ENCODE results near the gene HIP1R.

The HIP1R gene

GRCh38 chr12:122889761-122890520 is 54.7 kb downstream of the HIP1R start:
- no peak for TF ChIP-seq CTCF (IDR thresholded peaks at IDR 0.05)

DNA sequence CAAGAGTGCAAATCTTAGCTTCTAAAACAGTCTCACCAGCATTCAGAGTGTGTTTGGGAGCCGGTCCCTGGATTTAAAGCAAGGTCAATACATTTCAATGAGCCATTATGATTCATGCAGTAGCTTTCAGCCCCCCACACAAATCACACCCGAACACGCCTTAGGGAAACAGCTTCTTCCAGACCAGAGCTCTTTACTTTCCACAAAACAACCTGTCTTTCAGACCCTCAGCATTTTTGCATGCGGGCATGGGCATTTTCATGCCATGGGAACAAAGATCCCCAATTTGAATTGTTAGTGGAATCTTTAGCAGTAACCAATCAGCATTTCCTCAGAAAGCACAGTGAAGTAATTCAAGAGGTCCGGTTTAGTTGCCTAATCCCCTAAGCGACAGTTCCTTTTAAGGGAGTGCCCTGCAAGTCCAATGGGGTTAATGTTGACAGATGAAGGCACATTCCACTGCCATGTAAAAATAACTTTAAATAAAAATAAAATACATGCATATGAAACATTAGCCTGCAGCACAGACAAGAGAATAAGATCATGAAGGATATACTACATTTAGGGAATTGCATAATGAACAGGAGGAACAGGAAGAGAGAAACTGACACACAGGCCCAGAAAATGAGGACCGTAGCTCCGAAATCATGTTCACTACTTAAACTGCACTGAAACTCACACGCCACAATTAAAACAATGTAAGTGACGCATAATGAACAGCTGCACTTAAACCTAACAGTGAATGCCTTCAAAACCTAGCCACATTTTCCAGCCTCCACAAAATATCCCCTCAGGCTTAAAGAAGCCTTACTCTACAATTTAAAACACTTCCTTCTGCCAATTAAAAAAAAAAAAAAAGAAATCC is 56.6 kb downstream of the HIP1R start:
- TF ChIP-seq CTCF (IDR thresholded peaks at IDR 0.05) = no peak

DNA sequence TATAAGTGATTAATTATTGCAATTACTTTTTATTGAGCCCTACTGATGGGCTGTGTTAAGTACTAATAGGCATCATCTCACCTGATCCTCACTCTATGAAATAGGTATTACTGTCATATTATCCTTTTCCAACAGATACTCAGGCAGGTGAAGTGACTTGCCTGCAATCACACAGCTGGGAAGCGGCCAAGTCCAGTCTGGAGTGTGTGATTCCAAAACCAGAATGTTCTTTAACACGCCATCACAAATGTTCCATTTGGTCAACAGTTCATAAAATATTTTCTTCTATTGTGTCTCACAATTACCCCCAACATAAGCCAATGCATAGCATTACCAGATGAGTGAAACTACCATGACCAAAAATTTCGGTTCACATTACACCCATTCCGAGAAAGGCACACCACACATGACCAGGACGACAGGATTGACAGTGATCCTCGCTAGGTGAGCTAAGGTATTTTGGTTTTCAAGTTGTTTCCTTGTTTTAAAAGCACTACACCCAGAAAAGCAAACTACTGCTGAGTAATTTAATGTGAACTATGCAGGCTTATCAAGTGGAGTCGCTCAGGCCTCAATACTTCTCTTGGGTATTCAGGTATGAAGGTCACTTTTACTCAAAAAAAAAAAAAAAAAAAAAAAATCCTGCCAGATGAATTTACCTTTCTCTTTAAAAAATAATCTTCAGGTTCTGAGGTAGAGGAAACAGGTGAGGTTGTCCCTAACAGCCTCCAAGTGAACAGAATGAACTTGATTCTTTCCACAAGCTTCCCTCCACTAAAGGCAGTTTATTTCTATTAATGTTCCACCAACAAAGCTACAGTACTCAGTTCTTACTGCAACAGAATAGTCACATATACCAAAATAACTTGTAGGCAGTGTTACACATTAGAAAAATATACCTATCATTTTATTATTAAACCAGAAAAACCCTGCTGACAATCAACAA is 58.2 kb downstream of the HIP1R start:
- no peak for TF ChIP-seq CTCF (IDR thresholded peaks at IDR 0.05)

- no peak for TF ChIP-seq CTCF (IDR thresholded peaks at IDR 0.05)
Measured at GRCh38 chr12:122894193-122895121, 59.2 kb downstream of the HIP1R start.

GRCh38 chr12:122895320-122895703 is 60.1 kb downstream of the HIP1R start:
- TF ChIP-seq CTCF (IDR thresholded peaks at IDR 0.05) = no peak

GRCh38 chr12:122895704-122896636 is 60.7 kb downstream of the HIP1R start, which contains the start of gene VPS37B:
Gene VPS37B, minus strand, starts transcription at chr12:122896124. Its CDS starts 62 bp downstream, at chr12:122896062.
- no peak for TF ChIP-seq CTCF (IDR thresholded peaks at IDR 0.05)
